Spleen (tissue), 7 donors: Measurements from ENCODE around the gene LIPI.

Experiments
- CTCF ChIP-seq, 11 experiments: fragments of 200-600 bp in 7 of 11; fragments of 450-650 bp in 4 of 11; sonication (generic) in 4 of 11; IDR thresholded peaks in 8 of 11; conservative IDR thresholded peaks in 3 of 11; 1 replicate in 7 of 11; 2 replicates in 4 of 11; pipeline versions ENCODE4 v1.4.0 to v1.8.0; 2016 to 2021; ENCODE audit warnings: antibody characterized with exemption in 11 of 11, inconsistent platforms in 4 of 11, mild to moderate bottlenecking in 1 of 11
- POLR2A ChIP-seq, 3 donors: fragments of 450-650 bp; IDR thresholded peaks; one replicate each; pipeline ENCODE4 v1.5.1; 2017; ENCODE audit warnings: antibody characterized with exemption in 3 of 3, mild to moderate bottlenecking in 1 of 3
- donor health status: DM: no; HTN: no; CAD: no; lungs with moderate emphysema.
- donor health status: DM: no; HTN: no; CAD: no.
- donor health status: DM: no; HTN: no; CAD: no.

GRCh38 chr21:14114251-14114650, 96.5 kb downstream of the LIPI start:
- TF ChIP-seq CTCF (IDR thresholded peaks at IDR 0.05 in 8 of 11, conservative IDR thresholded peaks at IDR 0.05 in 3 of 11) (no peak), POLR2A (IDR thresholded peaks at IDR 0.05) (no peak)
